CD4-positive, alpha-beta T cell (primary cell): ENCODE data around the gene TECPR2. TPM values are rescaled to one million over a fixed set of nuclear protein-coding genes. Genes with fewer than 3 reads are reported as not detected.

Experiments used
- ATAC-seq: fragments of 200-7000 bp; cut with Tn5 transposase; one replicate; pipeline ENCODE4 v1.10.0; 2022; ENCODE audit warnings: mild to moderate bottlenecking; ENCODE audit not compliant: poor library complexity
- CTCF ChIA-PET: fragments of 350-600 bp; sonication (Branson Sonifier 250); formaldehyde crosslinking; loops from one replicate; lab custom pipeline; 2021; ENCODE audit warnings: antibody characterized with exemption, inconsistent platforms; lab: Charles Lee
- POLR2A ChIA-PET: fragments of 350-600 bp; sonication (Branson Sonifier 250); formaldehyde crosslinking; loops from one replicate; lab custom pipeline; 2021; ENCODE audit warnings: antibody characterized with exemption, inconsistent platforms; lab: Charles Lee
- DNase-seq, 14 experiments: peaks; one replicate each; pipeline ENCODE4 v3.0.0-alpha.2; 2013 to 2020; ENCODE audit warnings: mixed read lengths in 2 of 14
- H3K27ac ChIP-seq, 2 donors: one replicate each; pipeline versions ENCODE4 v1.5.1 to v1.7.0; 2013; ENCODE audit warnings: low read length in 2 of 2, low read depth in 1 of 2, mild to moderate bottlenecking in 1 of 2
- H3K27me3 ChIP-seq, 2 experiments: 1 replicate in 1 of 2; 2 replicates in 1 of 2; pipeline versions ENCODE4 v1.6.1 to v1.7.0; 2013; ENCODE audit warnings: low read length in 2 of 2, control low read depth in 1 of 2, mild to moderate bottlenecking in 1 of 2, moderate library complexity in 1 of 2; ENCODE audit not compliant: insufficient read depth in 2 of 2, control insufficient read depth in 1 of 2
- H3K36me3 ChIP-seq: one replicate; pipeline ENCODE4 v1.6.1; 2013; ENCODE audit warnings: low read length, control low read depth; ENCODE audit not compliant: insufficient read depth
- H3K4me1 ChIP-seq: one replicate; pipeline ENCODE4 v1.6.1; 2013; ENCODE audit warnings: low read length, control low read depth; ENCODE audit not compliant: insufficient read depth
- H3K4me3 ChIP-seq: one replicate; pipeline ENCODE4 v1.5.1; 2013; ENCODE audit warnings: mild to moderate bottlenecking, low read length, moderate library complexity
- H3K9me3 ChIP-seq, 2 experiments: 1 replicate in 1 of 2; 2 replicates in 1 of 2; pipeline versions ENCODE4 v1.6.1 to v1.7.0; 2013; ENCODE audit warnings: low read length in 2 of 2, mild to moderate bottlenecking in 2 of 2, control low read depth in 1 of 2, moderate library complexity in 1 of 2; ENCODE audit not compliant: control insufficient read depth in 1 of 2, insufficient read depth in 1 of 2
- H3K27ac Mint-ChIP-seq: one replicate; pipeline ENCODE4 v1.8.0; 2020; ENCODE audit warnings: mixed read lengths
- H3K27me3 Mint-ChIP-seq: one replicate; pipeline ENCODE4 v1.8.0; 2021; ENCODE audit warnings: mixed read lengths
- H3K36me3 Mint-ChIP-seq: one replicate; pipeline ENCODE4 v1.8.0; 2021; ENCODE audit warnings: low read depth, mixed read lengths
- H3K4me1 Mint-ChIP-seq: one replicate; pipeline ENCODE4 v1.8.0; 2021; ENCODE audit warnings: low read depth, mixed read lengths
- H3K4me3 Mint-ChIP-seq: one replicate; pipeline ENCODE4 v1.8.0; 2020; ENCODE audit warnings: mild to moderate bottlenecking, mixed read lengths
- H3K9me3 Mint-ChIP-seq: one replicate; pipeline ENCODE4 v1.8.0; 2020; ENCODE audit warnings: mixed read lengths
- CTCF ChIP-seq: fragments of 200-600 bp; IDR thresholded peaks from one replicate; pipeline ENCODE4 v1.8.0; 2022; ENCODE audit warnings: antibody characterized with exemption, mild to moderate bottlenecking
- intact Hi-C, 2 experiments: fragments of 100-400 bp; cut with DNase I in 1 of 2; cut with micrococcal nuclease in 1 of 2; formaldehyde crosslinking; loops; one replicate each; pipeline versions ENCODE4 v1.15.1 to v1.9.0; 2023 to 2025; cut with DNase I, micrococcal nuclease
- total RNA-seq, 174 experiments: library from RNA in 2 of 174; stranded (reverse) in 2 of 174; gene quantifications; one replicate each; pipeline ENCODE4 v1.2.3 and lab custom pipeline; 2021 to 2026

TECPR2 gene
- total RNA-seq, 2 experiments from 2014 or later: 5.0 to 5.4 TPM

- H3K27me3 Mint-ChIP-seq: no peaks in the 10 kb centered on the region
- H3K9me3 ChIP-seq: no peaks in the 10 kb centered on the region
- CTCF ChIA-PET: no interaction called here
- no peak overlapping the region for H3K4me3 ChIP-seq
- DNase-seq: no peak
- H3K4me3 Mint-ChIP-seq: no peak overlapping the region
- no peak for ATAC-seq
- peaks cover 86% of the 10 kb centered on the region for H3K36me3 ChIP-seq
- H3K27ac ChIP-seq: no peak overlapping the region
- POLR2A ChIA-PET: no interaction called here
- H3K4me1 Mint-ChIP-seq: peaks cover 4% of the 10 kb centered on the region
- no peaks in the 10 kb centered on the region for H3K9me3 Mint-ChIP-seq
- no peaks in the 10 kb centered on the region for H3K4me1 ChIP-seq
- intact Hi-C loops: no loop called here
- TF ChIP-seq CTCF: no peak
- no peak overlapping the region for H3K27ac Mint-ChIP-seq
- H3K36me3 Mint-ChIP-seq: peaks cover 84% of the 10 kb centered on the region
- H3K27me3 ChIP-seq: no peaks in the 10 kb centered on the region
These were observed 9.6 kb upstream of the TECPR2 start for GRCh38 chr14:102353126-102353619.

- H3K9me3 ChIP-seq: no peaks in the 10 kb centered on the region
- H3K9me3 Mint-ChIP-seq: no peaks in the 10 kb centered on the region
- CTCF ChIA-PET: no interaction called here
- H3K4me3 Mint-ChIP-seq: no peak overlapping the region
- POLR2A ChIA-PET: interaction anchor here (0.6 kb wide), 1 partner anchor 14 kb away, joined by 4 read pairs; no protein-coding TSS in a partner anchor
- intact Hi-C loops: loop anchor here in 1 of 2 experiments (2.0 kb wide), 1 partner anchor 27 kb away; no protein-coding TSS in a partner anchor
- H3K27ac Mint-ChIP-seq: no peak overlapping the region
- peaks cover 11% of the 10 kb centered on the region for H3K4me1 Mint-ChIP-seq
- DNase-seq (no peak), ATAC-seq (no peak)
- H3K27me3 Mint-ChIP-seq: no peaks in the 10 kb centered on the region
- H3K4me3 ChIP-seq: no peak overlapping the region
- peaks cover 72% of the 10 kb centered on the region for H3K36me3 ChIP-seq
- no peaks in the 10 kb centered on the region for H3K27me3 ChIP-seq
- no peak overlapping the region for H3K27ac ChIP-seq
- H3K36me3 Mint-ChIP-seq: peaks cover 78% of the 10 kb centered on the region
- no peak for TF ChIP-seq CTCF
- peaks cover 7% of the 10 kb centered on the region for H3K4me1 ChIP-seq
These were observed 6.5 kb upstream of the TECPR2 start for GRCh38 chr14:102356280-102356679.

GRCh38 chr14:102359341-102359740 is 3.4 kb upstream of the TECPR2 start:
- Histone ChIP-seq H3K36me3 (peaks cover 49% of the 10 kb centered on the region), H3K4me1 (peaks cover 27% of the 10 kb centered on the region), H3K27me3 (no peaks in the 10 kb centered on the region), H3K27ac (no peak overlapping the region), H3K9me3 (no peaks in the 10 kb centered on the region), H3K4me3 (no peak overlapping the region)
- no peak for DNase-seq
- no peak overlapping the region for H3K4me3 Mint-ChIP-seq
- POLR2A ChIA-PET: no interaction called here
- CTCF ChIA-PET: no interaction called here
- intact Hi-C loops: no loop called here
- H3K27me3 Mint-ChIP-seq: no peaks in the 10 kb centered on the region
- H3K36me3 Mint-ChIP-seq: peaks cover 62% of the 10 kb centered on the region
- TF ChIP-seq CTCF: no peak
- no peak overlapping the region for H3K27ac Mint-ChIP-seq
- no peaks in the 10 kb centered on the region for H3K9me3 Mint-ChIP-seq
- ATAC-seq: no peak
- peaks cover 25% of the 10 kb centered on the region for H3K4me1 Mint-ChIP-seq
